Measurements from ENCODE around the gene NCOA7. TPM values are rescaled to one million over a fixed set of nuclear protein-coding genes. Genes with fewer than 3 reads are reported as not detected.

The NCOA7 gene
- polyA plus RNA-seq, 1 of the 3 experiments (the other 2 are of a cell fraction): 16.3 TPM

DNA sequence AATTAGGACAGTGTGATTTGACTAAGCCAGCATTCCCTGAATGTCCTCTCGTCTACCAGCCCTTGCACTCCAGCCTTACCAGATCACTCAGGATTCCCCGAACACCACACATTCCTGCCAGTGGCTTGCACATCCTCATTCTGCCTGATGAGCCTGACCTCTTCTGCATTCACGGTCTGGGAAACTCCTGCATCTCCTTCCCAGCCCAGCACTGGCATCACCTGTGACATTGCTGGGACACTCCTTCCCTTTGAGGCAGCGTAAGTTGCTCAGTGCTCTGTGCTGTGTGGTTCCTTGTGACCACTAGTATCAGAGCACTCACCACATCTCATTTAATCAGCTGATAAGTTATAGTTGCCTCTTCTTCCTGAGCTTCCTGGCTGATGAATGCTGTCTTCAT is 17.3 kb downstream of the NCOA7 start:
- H3K9me2 ChIP-seq: no peaks in the 10 kb centered on the region
- 81% methylated on average over 4 of the region's 4 CpGs for WGBS (ENCODE audit: low lambda C conversion rate)
- no peak overlapping the region for H2AFZ ChIP-seq (ENCODE audit: low read depth)
- H3K4me3 ChIP-seq (ENCODE audit: low read depth in 2 of 2, low read length in 1 of 2): no peak overlapping the region
- H3K79me2 ChIP-seq (ENCODE audit: insufficient read depth): peaks cover 32% of the 10 kb centered on the region
- TF ChIP-seq JUND (IDR thresholded peaks at IDR 0.05) (no peak), NRF1 (IDR thresholded peaks at IDR 0.05; ENCODE audit: low read depth, low read length) (no peak), YY1 (IDR thresholded peaks at IDR 0.05; ENCODE audit: low read depth) (no peak), RCOR1 (IDR thresholded peaks at IDR 0.05; ENCODE audit: low read length) (no peak)
- TF ChIP-seq, protein P1, sequence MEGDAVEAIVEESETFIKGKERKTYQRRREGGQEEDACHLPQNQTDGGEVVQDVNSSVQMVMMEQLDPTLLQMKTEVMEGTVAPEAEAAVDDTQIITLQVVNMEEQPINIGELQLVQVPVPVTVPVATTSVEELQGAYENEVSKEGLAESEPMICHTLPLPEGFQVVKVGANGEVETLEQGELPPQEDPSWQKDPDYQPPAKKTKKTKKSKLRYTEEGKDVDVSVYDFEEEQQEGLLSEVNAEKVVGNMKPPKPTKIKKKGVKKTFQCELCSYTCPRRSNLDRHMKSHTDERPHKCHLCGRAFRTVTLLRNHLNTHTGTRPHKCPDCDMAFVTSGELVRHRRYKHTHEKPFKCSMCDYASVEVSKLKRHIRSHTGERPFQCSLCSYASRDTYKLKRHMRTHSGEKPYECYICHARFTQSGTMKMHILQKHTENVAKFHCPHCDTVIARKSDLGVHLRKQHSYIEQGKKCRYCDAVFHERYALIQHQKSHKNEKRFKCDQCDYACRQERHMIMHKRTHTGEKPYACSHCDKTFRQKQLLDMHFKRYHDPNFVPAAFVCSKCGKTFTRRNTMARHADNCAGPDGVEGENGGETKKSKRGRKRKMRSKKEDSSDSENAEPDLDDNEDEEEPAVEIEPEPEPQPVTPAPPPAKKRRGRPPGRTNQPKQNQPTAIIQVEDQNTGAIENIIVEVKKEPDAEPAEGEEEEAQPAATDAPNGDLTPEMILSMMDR (IDR thresholded peaks at IDR 0.05): no peak
- TF ChIP-seq, protein P2, sequence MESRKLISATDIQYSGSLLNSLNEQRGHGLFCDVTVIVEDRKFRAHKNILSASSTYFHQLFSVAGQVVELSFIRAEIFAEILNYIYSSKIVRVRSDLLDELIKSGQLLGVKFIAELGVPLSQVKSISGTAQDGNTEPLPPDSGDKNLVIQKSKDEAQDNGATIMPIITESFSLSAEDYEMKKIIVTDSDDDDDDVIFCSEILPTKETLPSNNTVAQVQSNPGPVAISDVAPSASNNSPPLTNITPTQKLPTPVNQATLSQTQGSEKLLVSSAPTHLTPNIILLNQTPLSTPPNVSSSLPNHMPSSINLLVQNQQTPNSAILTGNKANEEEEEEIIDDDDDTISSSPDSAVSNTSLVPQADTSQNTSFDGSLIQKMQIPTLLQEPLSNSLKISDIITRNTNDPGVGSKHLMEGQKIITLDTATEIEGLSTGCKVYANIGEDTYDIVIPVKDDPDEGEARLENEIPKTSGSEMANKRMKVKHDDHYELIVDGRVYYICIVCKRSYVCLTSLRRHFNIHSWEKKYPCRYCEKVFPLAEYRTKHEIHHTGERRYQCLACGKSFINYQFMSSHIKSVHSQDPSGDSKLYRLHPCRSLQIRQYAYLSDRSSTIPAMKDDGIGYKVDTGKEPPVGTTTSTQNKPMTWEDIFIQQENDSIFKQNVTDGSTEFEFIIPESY (IDR thresholded peaks at IDR 0.05; ENCODE audit: borderline replicate concordance, low read depth): no peak
- CTCF ChIA-PET: interaction anchor here (1.4 to 1.5 kb wide), 2 partner anchors 26 to 148 kb away, joined by 4 read pairs; partner anchors contain the start of gene HINT3
- no peak overlapping the region for H3K9ac ChIP-seq
- peaks cover 21% of the 10 kb centered on the region for H3F3A ChIP-seq (replicated peaks; ENCODE audit: insufficient read depth)
- H3K9me3 ChIP-seq: no peaks in the 10 kb centered on the region
- H4K20me1 ChIP-seq (ENCODE audit: insufficient read depth): no peaks in the 10 kb centered on the region
- no peak for DNase-seq
- H3K36me3 ChIP-seq (replicated peaks in 1 of 2; ENCODE audit: control insufficient read depth in 1 of 2, insufficient read depth in 2 of 2, low read length in 1 of 2): peaks cover 0 to 4% of the 10 kb centered on the region in 2 experiments
- POLR2A ChIA-PET: interaction anchor here (0.8 kb wide), 1 partner anchor 244 kb away, joined by 3 read pairs; no protein-coding TSS in a partner anchor
- H3K27me3 ChIP-seq (ENCODE audit: insufficient read depth): no peaks in the 10 kb centered on the region
- no peak overlapping the region for H3K4me2 ChIP-seq
- H3K4me1 ChIP-seq (ENCODE audit: control insufficient read depth in 1 of 2, insufficient read depth in 2 of 2, low read depth in 1 of 2, low read length in 1 of 2): peaks cover 33 to 35% of the 10 kb centered on the region in 2 experiments; a peak in 3 of 4 replicates
- no peak overlapping the region; a peak in 2 of 4 replicates for H3K27ac ChIP-seq (ENCODE audit: low read depth in 2 of 2, low read length in 1 of 2)

DNA sequence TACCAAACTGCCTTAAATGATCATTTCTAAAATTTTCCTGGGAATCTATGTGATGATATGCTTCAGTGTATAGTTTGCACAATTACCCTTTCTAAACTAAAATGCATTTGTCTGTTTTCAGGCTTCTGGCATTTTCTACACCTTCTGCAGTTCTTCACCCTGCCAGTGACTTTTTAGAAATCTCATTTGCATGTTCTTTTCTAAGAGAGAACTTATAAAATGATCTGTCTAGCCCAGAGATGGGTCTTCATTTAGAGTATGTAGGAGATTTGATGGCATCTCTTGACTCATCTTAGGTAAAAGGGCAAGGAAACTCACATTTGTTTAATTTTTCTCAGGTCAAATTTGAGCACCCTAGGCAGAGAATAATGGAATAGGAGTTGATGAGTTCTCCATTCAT is 17.8 kb downstream of the NCOA7 start:
- no peak overlapping the region; a peak in 1 of 4 replicates for H3K27ac ChIP-seq (ENCODE audit: low read depth in 2 of 2, low read length in 1 of 2)
- CTCF ChIA-PET: no interaction called here
- no peak for TF ChIP-seq TCF12 (IDR thresholded peaks at IDR 0.05)
- TF ChIP-seq, protein P1 (IDR thresholded peaks at IDR 0.05): no peak
- TF ChIP-seq RFX5 (IDR thresholded peaks at IDR 0.05; ENCODE audit: low read length): no peak
- TF ChIP-seq, protein P3, sequence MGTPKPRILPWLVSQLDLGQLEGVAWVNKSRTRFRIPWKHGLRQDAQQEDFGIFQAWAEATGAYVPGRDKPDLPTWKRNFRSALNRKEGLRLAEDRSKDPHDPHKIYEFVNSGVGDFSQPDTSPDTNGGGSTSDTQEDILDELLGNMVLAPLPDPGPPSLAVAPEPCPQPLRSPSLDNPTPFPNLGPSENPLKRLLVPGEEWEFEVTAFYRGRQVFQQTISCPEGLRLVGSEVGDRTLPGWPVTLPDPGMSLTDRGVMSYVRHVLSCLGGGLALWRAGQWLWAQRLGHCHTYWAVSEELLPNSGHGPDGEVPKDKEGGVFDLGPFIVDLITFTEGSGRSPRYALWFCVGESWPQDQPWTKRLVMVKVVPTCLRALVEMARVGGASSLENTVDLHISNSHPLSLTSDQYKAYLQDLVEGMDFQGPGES (IDR thresholded peaks at IDR 0.05; ENCODE audit: low read depth, low read length): no peak
- TF ChIP-seq NRF1 (IDR thresholded peaks at IDR 0.05; ENCODE audit: low read depth, low read length): no peak
- no peak for TF ChIP-seq POLR2AphosphoS5 (IDR thresholded peaks at IDR 0.05; ENCODE audit: low read depth, low read length)
- TF ChIP-seq NFIC (IDR thresholded peaks at IDR 0.05; ENCODE audit: borderline replicate concordance): no peak
- no peak for TF ChIP-seq MXI1 (IDR thresholded peaks at IDR 0.05; ENCODE audit: low read depth, low read length)
- TF ChIP-seq MEF2A (IDR thresholded peaks at IDR 0.05; ENCODE audit: borderline replicate concordance, low read depth): no peak
- TF ChIP-seq SMC3 (IDR thresholded peaks at IDR 0.05; ENCODE audit: low read depth, low read length): no peak
- H3K9me3 ChIP-seq: no peaks in the 10 kb centered on the region
- POLR2A ChIA-PET: interaction anchor here (0.8 kb wide), 1 partner anchor 244 kb away, joined by 3 read pairs; no protein-coding TSS in a partner anchor
- H3K4me3 ChIP-seq (ENCODE audit: low read depth in 2 of 2, low read length in 1 of 2): no peak overlapping the region
- no peaks in the 10 kb centered on the region for H3K9me2 ChIP-seq
- peaks cover 32% of the 10 kb centered on the region for H3K79me2 ChIP-seq (ENCODE audit: insufficient read depth)
- H4K20me1 ChIP-seq (ENCODE audit: insufficient read depth): no peaks in the 10 kb centered on the region
- no peaks in the 10 kb centered on the region for H3K27me3 ChIP-seq (ENCODE audit: insufficient read depth)
- H3K9ac ChIP-seq: no peak overlapping the region
- no peak for DNase-seq
- H2AFZ ChIP-seq (ENCODE audit: low read depth): no peak overlapping the region
- no peak overlapping the region for H3K4me2 ChIP-seq
- H3F3A ChIP-seq (replicated peaks; ENCODE audit: insufficient read depth): peaks cover 26% of the 10 kb centered on the region
- peaks cover 28 to 34% of the 10 kb centered on the region in 2 experiments; a peak in 3 of 4 replicates for H3K4me1 ChIP-seq (ENCODE audit: control insufficient read depth in 1 of 2, insufficient read depth in 2 of 2, low read depth in 1 of 2, low read length in 1 of 2)
- H3K36me3 ChIP-seq (replicated peaks in 1 of 2; ENCODE audit: control insufficient read depth in 1 of 2, insufficient read depth in 2 of 2, low read length in 1 of 2): peaks cover 0 to 4% of the 10 kb centered on the region in 2 experiments

Data from SK-N-SH (cell line).